ENCODE measurements around the gene IPO5.

Gene IPO5

DNA sequence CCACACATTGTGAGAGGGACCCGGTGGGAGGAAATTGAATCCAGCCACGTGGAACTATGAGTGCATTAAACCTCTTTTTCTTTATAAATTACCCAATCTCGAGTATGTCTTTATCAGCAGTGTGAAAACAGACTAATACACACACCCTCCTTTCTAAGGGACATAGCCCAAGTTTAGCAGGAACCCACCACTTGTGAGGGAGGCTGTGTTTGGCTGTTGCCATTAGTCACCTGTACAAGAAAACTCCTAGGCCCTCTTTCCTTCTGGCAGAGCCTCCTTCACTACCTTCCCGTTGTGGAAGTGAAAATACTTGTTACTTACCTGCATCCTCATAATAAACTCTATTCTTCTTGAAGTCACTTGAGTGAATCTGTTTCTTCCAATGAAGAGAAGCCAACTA is 113.2 kb downstream of the IPO5 start:
- Histone ChIP-seq H3K27ac (ENCODE audit: low read length) (no peak overlapping the region), H3K4me3 (ENCODE audit: low read length) (no peak overlapping the region), H3K9me3 (ENCODE audit: insufficient read depth, low read depth, low read length) (no peaks in the 10 kb centered on the region), H3K36me3 (ENCODE audit: insufficient read depth, low read depth, low read length) (no peaks in the 10 kb centered on the region), H3K4me1 (ENCODE audit: insufficient read depth, low read length) (peaks cover 10% of the 10 kb centered on the region; the same call in 1 of the 2 replicates), H3K9ac (ENCODE audit: low read depth, low read length) (no peak overlapping the region), H3K27me3 (ENCODE audit: insufficient read depth, low read length) (no peaks in the 10 kb centered on the region)

DNA sequence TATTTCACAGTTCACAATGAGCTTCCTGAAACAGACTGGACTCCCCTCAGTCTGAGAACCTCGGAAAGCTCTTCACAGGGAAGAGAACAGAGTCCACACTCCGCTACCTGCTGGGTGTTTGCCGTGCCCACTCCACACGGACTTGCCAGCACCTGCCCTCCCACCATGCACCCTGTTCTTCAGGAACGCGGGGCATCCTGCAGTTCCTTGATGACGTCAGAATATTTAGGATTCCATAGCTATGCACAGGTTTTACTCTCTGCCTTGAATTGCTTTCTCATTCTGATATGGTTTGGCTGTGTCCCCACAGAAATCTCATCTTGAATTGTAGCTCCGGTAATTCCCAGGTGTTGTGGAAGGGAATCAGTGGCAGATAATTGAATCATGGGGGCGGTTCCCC is 115.0 kb downstream of the IPO5 start:
- no peak overlapping the region for H3K27ac ChIP-seq (ENCODE audit: low read length)
- no peaks in the 10 kb centered on the region for H3K27me3 ChIP-seq (ENCODE audit: insufficient read depth, low read length)
- peaks cover 5% of the 10 kb centered on the region; the same call in 1 of the 2 replicates for H3K4me1 ChIP-seq (ENCODE audit: insufficient read depth, low read length)
- H3K9me3 ChIP-seq (ENCODE audit: insufficient read depth, low read depth, low read length), result no peaks in the 10 kb centered on the region
- H3K4me3 ChIP-seq (ENCODE audit: low read length), result no peak overlapping the region
- H3K36me3 ChIP-seq (ENCODE audit: insufficient read depth, low read depth, low read length), result no peaks in the 10 kb centered on the region
- no peak overlapping the region for H3K9ac ChIP-seq (ENCODE audit: low read depth, low read length)

DNA sequence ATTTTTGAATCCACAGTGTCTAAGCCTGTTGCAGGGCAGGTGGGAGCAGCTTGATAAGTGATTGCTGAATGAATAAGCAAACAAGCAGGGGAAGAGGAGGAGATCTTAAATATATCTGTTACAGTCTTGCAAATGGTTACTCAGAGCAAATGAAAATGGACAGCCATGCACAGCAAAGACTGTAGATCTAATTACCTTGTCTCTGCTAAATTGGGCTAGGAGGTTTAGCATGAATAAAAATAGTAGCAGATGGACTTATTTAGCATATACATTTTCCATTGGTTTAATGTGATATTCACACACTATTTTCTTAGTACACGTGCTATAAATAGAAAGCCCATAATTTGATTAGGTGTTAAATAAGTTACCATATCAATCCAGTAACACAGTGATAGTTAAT is 116.5 kb downstream of the IPO5 start:
- H3K4me3 ChIP-seq (ENCODE audit: low read length), result no peak overlapping the region
- peaks cover 5% of the 10 kb centered on the region; the same call in 1 of the 2 replicates for H3K4me1 ChIP-seq (ENCODE audit: insufficient read depth, low read length)
- H3K27ac ChIP-seq (ENCODE audit: low read length), result no peak overlapping the region
- no peaks in the 10 kb centered on the region for H3K27me3 ChIP-seq (ENCODE audit: insufficient read depth, low read length)
- H3K9me3 ChIP-seq (ENCODE audit: insufficient read depth, low read depth, low read length), result no peaks in the 10 kb centered on the region
- no peaks in the 10 kb centered on the region for H3K36me3 ChIP-seq (ENCODE audit: insufficient read depth, low read depth, low read length)
- no peak overlapping the region for H3K9ac ChIP-seq (ENCODE audit: low read depth, low read length)

DNA sequence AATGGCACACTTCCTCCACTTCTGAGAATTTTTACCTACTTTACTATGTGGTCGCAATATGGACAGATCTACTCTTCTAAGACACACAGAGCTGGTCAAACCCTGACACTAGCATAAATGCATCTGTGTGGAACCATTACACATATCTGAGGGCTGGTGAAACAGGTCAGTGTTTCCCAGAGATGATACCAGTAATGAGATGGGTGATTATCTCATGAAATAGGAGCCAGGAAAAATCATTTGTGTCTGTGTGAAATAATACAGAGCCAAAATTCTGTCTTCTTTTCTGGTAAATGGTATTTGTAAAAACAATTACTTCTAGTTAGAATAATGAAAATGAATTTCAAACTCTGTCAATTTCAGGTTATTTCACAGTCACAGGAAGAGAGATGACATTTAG is 117.8 kb downstream of the IPO5 start:
- no peaks in the 10 kb centered on the region for H3K36me3 ChIP-seq (ENCODE audit: insufficient read depth, low read depth, low read length)
- H3K27me3 ChIP-seq (ENCODE audit: insufficient read depth, low read length), result no peaks in the 10 kb centered on the region
- H3K9me3 ChIP-seq (ENCODE audit: insufficient read depth, low read depth, low read length), result no peaks in the 10 kb centered on the region
- no peak overlapping the region for H3K27ac ChIP-seq (ENCODE audit: low read length)
- no peaks in the 10 kb centered on the region for H3K4me1 ChIP-seq (ENCODE audit: insufficient read depth, low read length)
- H3K4me3 ChIP-seq (ENCODE audit: low read length), result no peak overlapping the region
- no peak overlapping the region for H3K9ac ChIP-seq (ENCODE audit: low read depth, low read length)

DNA sequence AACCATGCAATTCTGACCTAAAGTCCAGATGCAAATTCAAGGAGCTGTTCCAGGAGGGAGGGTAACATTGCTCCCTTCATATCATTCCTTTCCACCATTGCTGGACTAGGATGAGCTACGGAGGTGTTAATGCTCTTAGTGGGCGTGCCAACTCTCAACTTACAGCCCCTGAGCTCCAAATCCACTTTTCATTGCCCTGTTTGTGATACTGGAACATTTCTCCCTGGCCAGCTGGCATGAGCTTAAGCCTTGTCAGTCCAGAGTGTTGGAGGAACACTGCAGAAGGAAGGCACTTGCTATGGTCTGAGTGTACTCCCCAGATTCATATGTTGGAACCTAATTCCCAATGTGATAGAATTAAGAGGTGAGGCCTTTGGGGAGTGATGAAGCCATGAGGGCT is 119.0 kb downstream of the IPO5 start:
- Histone ChIP-seq H3K4me3 (ENCODE audit: low read length) (no peak overlapping the region), H3K27ac (ENCODE audit: low read length) (no peak overlapping the region), H3K4me1 (ENCODE audit: insufficient read depth, low read length) (no peaks in the 10 kb centered on the region), H3K36me3 (ENCODE audit: insufficient read depth, low read depth, low read length) (no peaks in the 10 kb centered on the region), H3K27me3 (ENCODE audit: insufficient read depth, low read length) (no peaks in the 10 kb centered on the region), H3K9me3 (ENCODE audit: insufficient read depth, low read depth, low read length) (no peaks in the 10 kb centered on the region), H3K9ac (ENCODE audit: low read depth, low read length) (no peak overlapping the region)
